ENCODE results near the gene PBX1. TPM values are rescaled to one million over a fixed set of nuclear protein-coding genes. Genes with fewer than 3 reads are reported as not detected.

Gene PBX1
- polyA plus RNA-seq, 3 donors: 160 to 170 (median 165) TPM

GRCh38 chr1:164671966-164672571 lies 113.1 kb downstream of the PBX1 start:
- DNase-seq (ENCODE audit: extremely low read depth in 1 of 11, low read depth in 9 of 11, low spot score in 4 of 11): no peak

DNA sequence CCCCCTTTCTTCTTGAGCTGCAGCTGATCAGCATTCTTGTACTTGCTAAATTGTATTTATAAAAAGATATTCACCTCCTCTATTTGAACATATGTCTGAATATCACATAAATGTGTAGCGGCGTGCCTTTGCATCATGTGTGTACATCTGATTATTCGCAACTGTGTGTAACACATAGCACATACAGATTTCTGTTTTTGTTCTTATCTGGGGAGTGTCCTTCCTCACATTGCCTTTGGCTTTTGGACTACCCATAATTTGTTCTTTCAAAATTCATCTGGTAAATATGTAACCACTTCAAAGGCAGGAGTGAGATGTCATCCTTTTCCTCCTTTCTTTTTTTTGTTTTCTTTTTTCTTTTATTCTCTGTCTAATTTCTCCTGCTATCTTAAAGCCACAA lies 113.6 kb downstream of the PBX1 start:
- no peak for DNase-seq (ENCODE audit: extremely low read depth in 1 of 11, low read depth in 9 of 11, low spot score in 4 of 11)

GRCh38 chr1:164673584-164674214 lies 114.7 kb downstream of the PBX1 start:
- DNase-seq (ENCODE audit: extremely low read depth in 1 of 11, low read depth in 9 of 11, low spot score in 4 of 11): no peak

DNA sequence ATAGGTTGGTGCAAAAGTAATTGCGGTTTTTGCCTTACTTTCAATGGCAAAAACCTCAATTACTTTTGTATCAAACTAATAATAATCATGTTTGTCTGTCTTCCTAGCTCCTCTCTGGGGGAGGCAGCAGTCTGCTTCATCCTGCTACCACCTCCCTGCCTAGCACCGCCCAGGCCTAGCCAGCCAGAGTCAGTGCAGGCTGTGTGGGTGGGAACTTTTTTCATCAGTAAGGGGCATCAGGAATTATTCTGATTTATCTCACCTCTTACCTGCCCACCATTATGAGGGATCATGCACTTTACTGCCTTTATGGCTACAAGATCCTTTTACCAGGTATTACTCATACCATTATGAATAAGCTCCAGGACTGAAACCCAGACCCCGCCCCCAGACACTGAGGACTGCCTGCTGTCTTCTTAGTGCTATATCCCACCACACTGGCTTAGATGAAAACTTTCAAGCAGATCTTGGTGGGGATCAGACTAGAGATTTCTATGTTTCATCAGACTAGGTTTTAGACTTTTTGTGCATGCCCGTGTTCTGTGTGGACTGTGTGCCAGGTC lies 116.4 kb downstream of the PBX1 start:
- DNase-seq (ENCODE audit: extremely low read depth in 1 of 11, low read depth in 9 of 11, low spot score in 4 of 11): no peak

- no peak for DNase-seq (ENCODE audit: extremely low read depth in 1 of 11, low read depth in 9 of 11, low spot score in 4 of 11)
Observed at GRCh38 chr1:164678136-164678700, 119.2 kb downstream of the PBX1 start.

- DNase-seq (ENCODE audit: extremely low read depth in 1 of 11, low read depth in 9 of 11, low spot score in 4 of 11): peak in 2 of 11 donors; percentile 30 to 54
Observed at GRCh38 chr1:164682570-164682969, 123.6 kb downstream of the PBX1 start.

DNA sequence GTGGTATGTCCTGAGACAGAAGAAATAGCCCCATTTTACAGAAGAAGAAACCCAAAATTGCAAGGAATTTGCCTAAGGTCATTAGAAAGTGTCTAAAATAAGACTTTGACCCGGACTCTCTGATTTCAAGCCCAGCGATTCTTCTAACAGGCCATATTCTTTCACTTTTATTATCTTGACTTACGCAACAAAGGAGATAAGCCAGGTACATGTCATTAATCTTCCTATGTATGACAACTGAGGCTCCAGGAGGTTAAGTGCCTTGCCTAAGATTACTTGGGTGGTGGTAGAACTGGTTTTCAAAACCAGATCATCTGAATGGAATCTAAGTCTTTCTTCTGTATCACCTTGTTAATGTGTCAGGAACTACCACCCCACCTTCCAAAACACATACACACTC lies 124.3 kb downstream of the PBX1 start:
- DNase-seq (ENCODE audit: extremely low read depth in 1 of 11, low read depth in 9 of 11, low spot score in 4 of 11): no peak

DNA sequence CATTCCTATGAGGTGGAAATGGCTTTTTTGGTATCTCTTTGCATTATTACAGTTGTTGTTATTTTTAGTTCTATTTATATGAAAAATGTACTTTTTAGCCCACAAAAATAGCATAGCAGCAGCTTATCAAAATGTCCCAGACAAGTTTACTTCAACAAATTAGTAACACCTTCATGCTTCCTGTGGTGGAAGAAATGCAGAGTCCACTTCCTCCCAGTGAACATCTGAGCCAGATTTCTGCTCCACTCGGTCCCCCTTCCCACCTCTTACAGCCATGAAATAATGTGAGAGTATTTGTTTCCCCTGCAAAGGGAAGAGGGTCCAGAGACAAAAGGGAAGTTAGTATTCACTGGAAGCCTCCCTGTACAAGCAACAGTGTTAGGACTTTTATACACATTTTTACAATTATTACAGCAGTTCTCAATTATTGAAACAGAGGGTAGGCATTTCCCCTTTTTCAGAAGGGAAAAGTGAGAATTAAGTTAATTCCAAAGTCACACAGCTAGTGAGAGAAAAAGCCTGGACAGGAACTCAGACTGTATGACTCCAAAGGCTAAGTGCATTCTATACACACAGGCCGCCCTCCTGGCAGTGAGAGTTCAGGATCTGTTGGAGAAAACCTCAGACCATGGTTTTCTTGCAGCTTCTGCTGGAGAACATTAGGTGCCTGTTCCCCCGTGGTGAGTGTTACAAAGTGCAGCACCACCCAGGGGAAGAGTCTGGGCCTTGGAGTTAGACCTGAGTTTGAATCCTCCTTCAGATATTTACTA lies 126.5 kb downstream of the PBX1 start:
- no peak for DNase-seq (ENCODE audit: extremely low read depth in 1 of 11, low read depth in 9 of 11, low spot score in 4 of 11)

DNA sequence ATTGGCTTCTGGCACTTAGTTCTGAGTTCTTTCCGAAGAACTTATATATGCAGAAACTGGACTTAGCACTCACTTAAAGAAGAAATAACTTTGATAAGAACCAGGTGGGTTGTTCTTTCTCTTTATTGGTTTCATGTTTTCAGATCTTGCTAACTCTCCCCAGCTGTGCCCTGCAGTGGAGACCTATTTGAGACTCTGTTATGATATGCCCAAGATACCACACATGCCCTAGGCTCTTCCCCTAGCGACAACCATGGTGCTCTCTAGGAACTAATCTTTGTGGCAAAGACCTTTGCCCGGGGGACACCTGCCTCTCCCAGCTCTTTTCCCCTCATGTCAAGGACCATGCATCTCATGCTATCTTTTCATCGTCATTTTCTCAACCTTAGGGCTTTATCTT lies 128.8 kb downstream of the PBX1 start:
- DNase-seq (ENCODE audit: extremely low read depth in 1 of 11, low read depth in 9 of 11, low spot score in 4 of 11): no peak

DNA sequence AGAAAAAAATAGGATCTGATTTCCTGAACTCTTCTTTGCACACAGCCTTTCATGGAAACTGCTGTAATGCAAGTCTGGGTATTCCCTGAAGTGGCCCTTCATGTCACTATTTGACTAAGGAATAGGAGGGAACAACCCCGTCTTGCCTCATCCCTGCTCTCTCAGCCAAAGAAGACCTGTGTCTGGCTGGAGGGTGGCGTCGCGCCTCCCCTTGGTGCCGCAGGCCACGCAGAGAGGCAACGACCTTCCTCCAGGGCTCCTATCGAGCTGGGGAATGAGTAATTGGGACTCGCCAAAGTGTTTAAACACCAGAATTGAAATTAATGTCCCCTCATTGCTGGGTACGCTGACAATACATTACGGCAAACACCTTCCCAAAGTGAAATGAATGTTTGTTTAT lies 129.8 kb downstream of the PBX1 start:
- no peak for DNase-seq (ENCODE audit: extremely low read depth in 1 of 11, low read depth in 9 of 11, low spot score in 4 of 11)

- DNase-seq (ENCODE audit: extremely low read depth in 1 of 11, low read depth in 9 of 11, low spot score in 4 of 11): no peak
Observed at GRCh38 chr1:164689672-164690511, 130.9 kb downstream of the PBX1 start.

DNA sequence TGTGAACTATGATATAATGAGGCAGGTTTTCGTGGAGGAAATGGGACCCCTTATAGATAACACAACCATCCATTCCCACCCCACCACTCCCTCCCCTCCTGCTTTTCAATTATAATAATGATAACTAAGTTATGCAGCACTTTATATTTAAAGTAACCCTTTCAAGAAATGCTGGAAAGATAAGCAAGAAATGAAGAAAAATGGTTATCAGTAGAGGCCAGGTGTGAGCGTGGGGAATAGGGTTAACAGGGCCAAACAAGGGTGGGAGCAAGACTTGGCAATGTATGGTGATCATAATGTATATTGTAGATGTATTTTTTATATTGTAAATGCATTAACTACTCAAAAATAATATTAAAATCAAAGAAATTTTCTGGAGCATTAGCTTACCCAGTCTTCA lies 133.4 kb downstream of the PBX1 start:
- no peak for DNase-seq (ENCODE audit: extremely low read depth in 1 of 11, low read depth in 9 of 11, low spot score in 4 of 11)

DNA sequence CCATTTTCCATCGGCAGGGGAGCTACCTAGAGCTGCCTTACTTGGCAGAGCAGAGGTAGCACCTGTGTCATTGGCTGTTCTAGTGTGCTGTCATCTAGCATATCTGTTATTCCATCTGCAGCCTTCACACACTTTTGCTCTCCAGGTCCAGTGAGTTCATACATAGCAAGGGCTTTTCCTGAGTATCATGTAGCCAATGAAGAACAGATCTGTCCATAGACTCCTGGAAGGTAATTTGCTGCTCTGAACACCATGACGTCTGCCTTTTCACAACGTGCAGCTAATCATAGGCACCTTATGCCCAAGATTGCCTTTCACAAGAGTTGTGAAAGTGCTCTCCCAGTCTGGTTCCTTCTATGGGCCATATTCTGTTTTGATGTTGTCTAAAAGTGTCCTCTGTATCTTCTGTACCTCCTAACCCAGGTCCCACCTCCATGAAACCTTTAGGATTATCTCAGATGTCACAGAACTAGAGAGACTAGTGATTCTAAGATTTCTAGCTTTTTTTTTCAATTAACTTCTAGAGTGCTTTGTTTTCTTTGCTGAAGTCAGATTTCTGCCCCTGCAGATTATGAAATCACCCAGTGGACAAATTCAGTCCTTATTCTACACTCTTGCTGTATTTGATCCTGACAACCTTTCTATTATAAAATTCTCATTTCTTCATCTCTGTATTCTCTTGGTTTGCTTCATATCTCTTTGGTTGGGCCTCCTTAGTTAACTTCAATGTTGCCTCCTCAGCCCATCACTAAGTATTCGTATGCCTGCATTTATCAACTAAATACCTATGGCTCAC lies 134.8 kb downstream of the PBX1 start:
- DNase-seq (ENCODE audit: extremely low read depth in 1 of 11, low read depth in 9 of 11, low spot score in 4 of 11): no peak

DNA sequence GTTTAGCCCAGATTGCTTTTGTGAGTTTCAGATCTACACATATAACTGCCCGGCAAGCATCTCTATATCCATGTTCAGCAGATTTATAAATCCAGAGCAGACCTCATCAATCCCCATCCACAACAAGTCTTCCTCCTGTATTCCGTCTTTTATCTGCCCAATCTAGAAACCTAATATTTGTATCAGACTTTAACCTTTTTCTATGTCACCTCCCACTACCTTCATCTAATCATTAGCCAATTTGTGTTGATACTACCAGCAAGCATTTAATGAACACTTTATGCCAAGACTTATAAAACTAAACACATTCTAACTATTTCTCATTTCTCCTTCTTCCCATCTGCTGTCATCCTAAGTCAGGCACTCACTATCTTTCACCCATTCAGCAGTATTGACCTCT lies 135.5 kb downstream of the PBX1 start:
- no peak for DNase-seq (ENCODE audit: extremely low read depth in 1 of 11, low read depth in 9 of 11, low spot score in 4 of 11)

DNA sequence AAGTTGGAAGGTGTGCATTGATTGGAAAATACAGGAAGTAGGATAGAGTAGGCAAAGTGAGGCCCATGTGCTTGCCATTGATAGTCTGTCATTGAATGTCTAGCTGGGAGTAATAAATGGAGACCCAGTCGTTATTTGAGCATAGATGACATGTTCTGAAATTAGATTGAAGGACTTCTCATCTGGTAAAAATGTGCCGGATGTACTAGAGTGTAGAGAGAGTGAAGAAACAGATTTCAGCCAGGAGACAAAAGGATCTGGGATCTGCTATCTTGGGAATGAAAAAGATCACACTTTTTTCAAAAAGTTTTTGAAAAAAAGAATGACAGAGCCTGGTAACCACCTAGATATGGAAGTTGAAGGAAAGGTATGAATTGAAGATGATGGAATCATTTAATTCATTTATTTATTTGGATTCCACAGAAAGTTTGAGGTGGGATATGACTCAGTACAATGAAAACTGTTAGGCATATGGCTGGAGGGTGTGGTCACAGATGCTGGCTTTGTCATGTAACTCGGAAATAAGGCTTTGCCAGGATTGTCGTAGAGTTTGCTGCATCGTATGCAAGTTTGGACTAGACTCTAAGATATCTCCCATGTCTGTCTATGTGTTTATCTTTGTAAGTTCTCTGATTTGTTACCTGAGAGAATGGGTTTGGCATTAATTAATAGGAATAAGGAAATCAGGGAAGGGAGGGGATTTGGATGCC lies 137.1 kb downstream of the PBX1 start:
- DNase-seq (ENCODE audit: extremely low read depth in 1 of 11, low read depth in 9 of 11, low spot score in 4 of 11): no peak

- no peak for DNase-seq (ENCODE audit: extremely low read depth in 1 of 11, low read depth in 9 of 11, low spot score in 4 of 11)
Observed at GRCh38 chr1:164699815-164700491, 141.0 kb downstream of the PBX1 start.

GRCh38 chr1:164700683-164701082 lies 141.7 kb downstream of the PBX1 start:
- DNase-seq (ENCODE audit: extremely low read depth in 1 of 11, low read depth in 9 of 11, low spot score in 4 of 11): no peak

Measured in renal cortex interstitium (tissue), 11 donors.